GM19455 (cell line): Measurements from ENCODE around the gene RPS24.

Experiments
- ATAC-seq: cut with Tn5 transposase; IDR thresholded peaks from one replicate; pipeline ENCODE4 v1.9.1; 2021; ENCODE audit not compliant: unreplicated experiment

The RPS24 gene

DNA sequence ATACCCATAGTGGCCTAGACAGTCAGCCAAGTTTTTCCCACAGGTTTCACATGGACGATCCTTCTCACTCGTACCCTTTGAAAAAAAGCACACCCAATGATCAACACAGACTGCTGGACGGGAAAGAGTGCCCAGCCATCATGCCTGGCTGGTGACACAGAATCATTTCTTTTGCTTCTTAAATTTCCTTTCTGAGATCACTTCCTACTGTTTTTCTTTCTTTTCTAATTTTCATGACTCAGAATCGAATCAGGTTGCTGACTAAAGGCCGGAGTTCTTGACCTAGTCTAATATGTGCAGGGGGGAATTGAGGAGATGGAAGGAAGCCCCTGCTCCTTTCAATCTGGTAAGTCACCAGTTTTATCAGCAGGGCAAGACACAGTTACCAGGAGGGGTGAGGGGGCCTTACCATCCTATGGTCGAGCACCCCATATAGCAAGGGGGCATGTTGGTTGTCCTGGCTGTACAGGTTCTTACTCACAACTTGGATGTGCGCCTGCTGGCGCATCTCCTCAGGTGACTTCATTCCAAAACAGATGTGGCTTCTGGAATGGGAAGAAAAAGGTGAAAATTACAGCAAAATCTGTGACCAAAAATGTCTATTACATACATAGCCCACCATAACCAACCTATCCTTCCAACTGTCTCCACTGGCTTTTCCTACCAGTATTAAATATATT, 7.8 kb upstream of the RPS24 start:
- ATAC-seq = no peak

- ATAC-seq = no peak
Observed at GRCh38 chr10:78028438-78029268, 5.0 kb upstream of the RPS24 start.

DNA sequence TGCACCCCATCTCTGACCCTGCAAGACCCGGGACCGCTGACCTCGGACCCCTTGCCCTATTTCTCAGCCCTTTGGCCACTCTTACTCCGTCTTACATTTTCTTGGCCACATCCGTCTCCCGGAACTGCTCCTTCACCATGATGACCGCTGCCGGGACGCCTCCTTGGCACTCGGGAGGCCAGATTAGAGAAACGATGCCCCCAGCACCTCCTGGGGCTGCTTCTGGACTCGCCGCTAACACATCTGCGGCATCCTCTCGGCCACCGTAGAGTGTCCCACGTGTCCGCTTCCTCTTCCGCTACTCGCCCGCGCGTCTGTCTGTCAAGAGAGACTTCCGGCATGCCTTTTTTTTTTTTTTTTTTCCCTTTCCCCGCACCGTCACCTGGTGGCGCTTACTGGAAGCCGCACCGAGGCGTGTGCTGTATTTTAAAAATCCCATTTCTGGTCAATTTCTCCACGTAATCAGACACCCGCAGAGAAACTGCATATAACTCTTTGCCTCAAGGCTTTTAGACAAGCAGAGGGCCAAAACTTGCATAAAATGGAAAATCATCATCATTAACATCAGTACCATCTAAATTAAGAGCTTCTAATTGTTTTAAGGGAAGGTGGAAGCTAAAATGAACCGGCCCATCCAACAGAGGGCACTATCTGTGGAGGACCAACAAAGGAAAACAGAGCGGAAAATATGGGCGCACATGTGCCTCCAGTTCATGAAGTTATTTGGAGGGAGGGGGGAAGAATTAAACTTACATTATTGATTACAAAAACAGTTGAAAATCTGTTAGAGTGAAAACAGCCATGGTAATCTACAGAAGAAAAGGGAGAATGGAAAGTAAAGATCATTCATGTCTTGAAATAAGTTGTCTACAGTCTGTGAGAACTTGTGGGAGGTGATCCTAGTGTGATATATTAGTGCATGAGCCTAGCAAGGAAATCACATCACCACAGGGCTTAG, 4.1 kb upstream of the RPS24 start, which contains the start of gene POLR3A:
Gene POLR3A (minus strand): TSS at position 247 of the 958 bp plus-strand sequence. CDS start 108 bp downstream, at position 139.
- ATAC-seq = peak; percentile 40

- ATAC-seq = no peak
Observed at GRCh38 chr10:78033387-78033636, 351 bp upstream of the RPS24 start.

DNA sequence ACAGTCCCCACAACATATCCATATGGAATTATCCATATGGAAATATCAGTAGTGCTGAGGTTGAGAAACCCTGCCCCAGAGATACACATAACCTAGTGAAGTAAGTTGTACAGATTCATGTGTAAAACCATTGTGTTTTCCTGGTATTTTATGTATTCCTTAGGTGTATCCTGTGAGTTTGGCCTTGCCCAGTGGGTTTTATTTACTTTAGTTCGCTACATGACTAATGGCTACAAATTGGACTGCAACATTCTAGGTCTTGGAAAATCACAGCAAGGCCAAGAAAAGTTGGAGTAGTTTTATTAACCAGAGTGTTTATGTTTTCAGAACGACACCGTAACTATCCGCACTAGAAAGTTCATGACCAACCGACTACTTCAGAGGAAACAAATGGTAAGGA, 1.4 kb downstream of the RPS24 start:
- no peak for ATAC-seq

- no peak for ATAC-seq
Observed at GRCh38 chr10:78035437-78035836, 1.8 kb downstream of the RPS24 start.

GRCh38 chr10:78035933-78036583, 2.4 kb downstream of the RPS24 start:
- ATAC-seq = no peak

GRCh38 chr10:78038105-78038504, 4.4 kb downstream of the RPS24 start:
- no peak for ATAC-seq

DNA sequence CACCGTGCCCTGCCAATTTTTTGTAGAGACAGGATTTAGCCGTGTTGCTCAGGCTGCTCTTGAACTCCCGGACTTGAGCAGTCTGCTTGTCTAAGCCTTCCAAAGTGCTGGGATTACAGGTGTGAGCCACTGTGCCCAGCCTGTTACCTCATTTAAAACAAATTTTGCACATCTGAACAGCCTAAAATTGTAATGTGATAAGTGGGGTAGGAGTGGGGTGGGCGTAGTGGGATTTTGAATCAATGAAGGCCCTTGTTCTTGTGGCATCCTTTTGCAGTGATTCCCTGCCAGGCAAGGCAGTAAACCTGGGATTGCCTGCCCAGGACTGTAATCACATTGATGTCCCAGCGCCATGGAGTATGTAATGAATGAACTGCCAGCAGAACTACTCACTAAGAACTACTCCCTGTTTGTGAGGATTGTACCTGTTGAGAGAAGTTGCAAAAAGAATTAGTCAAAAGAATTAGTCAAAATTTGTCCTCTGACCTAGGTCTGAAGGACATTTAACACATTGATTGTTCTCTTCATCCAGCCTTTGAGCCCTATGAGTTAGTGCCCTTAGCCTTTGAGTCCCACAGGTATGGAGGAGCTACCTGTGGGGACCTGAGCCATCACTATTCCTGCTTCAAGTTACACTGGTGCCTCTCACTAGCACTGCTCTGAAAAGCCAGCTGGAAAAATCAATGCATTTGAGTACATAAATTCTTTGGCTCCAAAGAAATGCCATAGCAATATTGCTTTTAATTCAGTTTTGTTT, 5.3 kb downstream of the RPS24 start:
- ATAC-seq = no peak

DNA sequence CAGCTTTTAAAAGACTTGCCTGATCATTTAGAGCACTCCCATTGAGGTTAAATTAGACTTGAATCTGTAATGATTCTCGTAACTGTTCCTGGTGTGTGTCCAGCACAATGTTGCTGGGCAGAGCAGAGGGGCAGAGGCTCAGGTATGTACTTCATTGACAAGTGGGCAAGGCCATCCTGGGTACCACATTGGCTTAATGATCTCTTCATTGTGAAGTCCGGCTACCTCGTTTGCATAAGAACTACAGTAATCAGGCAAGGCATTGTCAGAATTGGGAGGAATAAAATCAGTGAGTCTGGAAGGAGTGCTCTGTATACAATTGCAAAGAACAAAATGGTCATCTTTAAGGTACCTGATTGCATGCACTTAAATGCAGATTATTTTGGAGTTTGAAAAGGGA, 6.1 kb downstream of the RPS24 start:
- ATAC-seq = no peak

- ATAC-seq = no peak
Observed at GRCh38 chr10:78041170-78042057, 7.8 kb downstream of the RPS24 start.

GRCh38 chr10:78042058-78042751, 8.5 kb downstream of the RPS24 start:
- no peak for ATAC-seq

GRCh38 chr10:78042752-78043104, 9.1 kb downstream of the RPS24 start:
- no peak for ATAC-seq

DNA sequence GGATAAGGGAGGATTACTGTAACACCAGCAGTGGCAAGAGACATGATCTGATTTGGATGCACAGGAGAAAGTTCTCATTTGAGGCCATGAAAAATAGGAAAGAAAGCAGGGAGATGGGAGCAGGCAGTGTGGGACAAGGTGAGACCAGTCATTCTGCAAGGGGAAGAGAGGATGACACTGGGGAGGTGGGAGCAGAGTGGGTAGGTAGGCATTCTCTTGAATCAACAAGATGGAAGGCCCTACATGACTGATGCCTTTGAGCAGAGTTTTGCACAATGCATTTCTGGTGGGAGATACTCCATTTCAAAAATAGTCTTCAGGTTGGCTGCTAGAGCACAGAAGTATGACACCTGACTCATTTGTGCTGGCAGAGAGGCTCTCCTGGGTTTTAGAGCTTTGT, 10.5 kb downstream of the RPS24 start:
- no peak for ATAC-seq

GRCh38 chr10:78044699-78045098, 11.0 kb downstream of the RPS24 start:
- no peak for ATAC-seq

DNA sequence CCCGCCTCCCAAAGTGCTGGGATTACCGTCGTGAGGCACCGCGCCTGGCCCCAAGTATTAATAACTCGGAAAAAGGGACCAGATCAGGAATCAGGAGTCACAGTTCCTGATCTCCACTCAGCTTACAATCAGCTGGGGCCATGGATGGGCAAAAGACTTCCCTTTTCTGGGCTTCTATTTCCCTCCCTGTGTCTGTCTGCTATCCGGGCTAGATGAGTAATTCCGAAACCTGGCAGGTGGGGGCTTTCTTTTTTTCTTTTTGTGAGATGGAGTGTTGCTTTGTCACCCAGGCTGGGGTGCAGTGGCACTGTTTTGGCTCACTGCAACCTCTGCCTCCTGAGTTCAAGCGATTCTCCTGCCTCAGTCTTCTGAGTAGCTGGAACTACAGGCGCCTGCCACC, 11.6 kb downstream of the RPS24 start:
- ATAC-seq = peak; percentile 71

DNA sequence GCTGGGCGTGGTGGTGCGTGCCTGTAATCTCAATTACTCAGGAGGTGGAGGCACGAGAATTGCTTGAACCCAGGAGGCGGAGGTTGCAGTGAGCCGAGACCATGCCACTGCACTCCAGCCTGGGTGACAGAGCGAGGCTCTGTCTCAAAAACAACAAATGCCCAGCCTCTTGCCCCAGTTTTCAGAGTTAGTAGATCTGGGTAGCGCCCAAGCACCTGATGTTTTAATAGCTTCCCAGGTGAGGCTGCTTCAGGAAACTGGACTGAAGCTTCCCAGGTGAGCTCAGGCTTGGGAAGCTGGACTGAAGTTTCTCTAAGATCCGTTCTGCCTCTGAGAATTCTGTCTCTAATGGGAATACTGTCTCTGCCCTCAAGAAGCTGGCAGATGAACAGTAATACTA, 12.2 kb downstream of the RPS24 start:
- ATAC-seq = no peak

GRCh38 chr10:78046711-78047269, 13.1 kb downstream of the RPS24 start:
- no peak for ATAC-seq
